Heart left ventricle (tissue), 13 donors: ENCODE results near the gene MTX3.

Source experiments
- POLR2A ChIP-seq, 2 donors: fragments of 450-650 bp; IDR thresholded peaks; one replicate each; pipeline ENCODE4 v1.6.1; 2017; ENCODE audit warnings: antibody characterized with exemption in 2 of 2, mild to moderate bottlenecking in 2 of 2, moderate library complexity in 2 of 2
- TF ChIP-seq, protein P1 (sequence below), 12 donors: fragments of 200-600 bp; sonication (generic) in 4 of 12; IDR thresholded peaks; one replicate each; pipeline versions ENCODE4 v1.5.0 to v1.8.0; 2018 to 2022; ENCODE audit warnings: antibody characterized with exemption in 12 of 12, mild to moderate bottlenecking in 5 of 12
- donor health status: ischemic (EF 13 %, LVEDD 7.1; RV severe dilation, severe dysfunction).
- donor health status: DM: no; HTN: yes; CAD: no.
- donor health status: DM: no; HTN: no; CAD: no.
- donor health status: ischemic (EF 25% LVEDD 6.9; RV normal size, moderate dysfunction).
- donor health status: ischemic (EF 25% LVEDD 5.7; RV mildly dilated, moderate dysfunction).
- donor health status: ischemic (EF 35%, LVEDD 5.7; RV mildly dilated, moderate dysfunction).
- donor health status: nonischemic (EF 11% LVEDD 7.7; RV severe dilation, severe dysfunction).
- donor health status: DM: yes; HTN: yes; CAD: no.
- donor health status: PGD.
- donor health status: ischemic (EF 29% LVEDD 5.4; RV normal size, mild dysfunction).
- donor health status: nonischemic (EF 23%, LVEDD 6.1; RV moderate dilation, normal function).

DNA sequence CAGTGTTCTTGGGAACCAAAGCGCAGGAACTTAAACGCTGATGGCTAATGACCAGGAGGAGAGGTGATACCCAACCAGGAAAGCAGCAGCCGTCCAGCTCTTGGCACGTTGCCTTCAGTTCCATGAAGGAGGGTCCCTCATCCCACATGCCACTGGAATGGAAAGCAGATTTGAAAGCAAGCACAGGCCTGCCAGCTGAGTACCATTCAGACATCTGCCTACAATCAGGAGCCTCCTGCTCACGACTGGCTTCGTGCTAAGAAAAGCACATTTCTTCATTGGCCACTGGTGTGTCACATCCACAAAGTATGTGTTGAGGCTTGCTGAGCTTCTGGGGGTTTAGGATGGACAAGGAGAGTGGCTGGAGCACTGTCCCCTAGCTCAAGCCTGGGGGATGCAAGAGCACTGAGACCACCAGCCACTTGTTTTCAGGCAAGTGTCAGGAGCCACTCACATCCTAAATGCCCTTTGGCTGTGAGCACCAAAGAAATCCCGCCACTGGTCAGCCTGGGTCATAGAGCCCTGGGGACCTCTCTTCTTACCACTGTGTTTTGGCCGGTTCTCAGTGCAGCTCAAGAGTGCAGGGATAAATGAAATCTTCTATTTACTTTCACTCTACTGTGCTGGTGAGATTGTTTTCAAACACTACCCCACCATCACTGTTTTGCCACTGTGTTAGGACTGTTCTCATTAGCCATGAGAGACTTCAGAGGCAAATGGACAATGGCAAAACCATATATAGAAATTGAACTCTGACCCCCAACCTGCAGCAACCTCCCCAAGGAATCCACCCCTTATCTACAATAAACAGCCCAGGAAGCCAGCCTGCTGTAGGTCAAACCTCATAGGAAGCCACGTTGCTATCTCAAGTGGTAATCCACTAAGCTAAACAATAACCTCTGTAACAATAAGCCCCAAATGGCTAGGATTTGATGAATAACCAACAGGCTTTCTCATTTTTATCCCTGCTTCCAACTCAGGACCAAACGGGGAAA, 58.3 kb downstream of the MTX3 start:
- TF ChIP-seq, protein P1, sequence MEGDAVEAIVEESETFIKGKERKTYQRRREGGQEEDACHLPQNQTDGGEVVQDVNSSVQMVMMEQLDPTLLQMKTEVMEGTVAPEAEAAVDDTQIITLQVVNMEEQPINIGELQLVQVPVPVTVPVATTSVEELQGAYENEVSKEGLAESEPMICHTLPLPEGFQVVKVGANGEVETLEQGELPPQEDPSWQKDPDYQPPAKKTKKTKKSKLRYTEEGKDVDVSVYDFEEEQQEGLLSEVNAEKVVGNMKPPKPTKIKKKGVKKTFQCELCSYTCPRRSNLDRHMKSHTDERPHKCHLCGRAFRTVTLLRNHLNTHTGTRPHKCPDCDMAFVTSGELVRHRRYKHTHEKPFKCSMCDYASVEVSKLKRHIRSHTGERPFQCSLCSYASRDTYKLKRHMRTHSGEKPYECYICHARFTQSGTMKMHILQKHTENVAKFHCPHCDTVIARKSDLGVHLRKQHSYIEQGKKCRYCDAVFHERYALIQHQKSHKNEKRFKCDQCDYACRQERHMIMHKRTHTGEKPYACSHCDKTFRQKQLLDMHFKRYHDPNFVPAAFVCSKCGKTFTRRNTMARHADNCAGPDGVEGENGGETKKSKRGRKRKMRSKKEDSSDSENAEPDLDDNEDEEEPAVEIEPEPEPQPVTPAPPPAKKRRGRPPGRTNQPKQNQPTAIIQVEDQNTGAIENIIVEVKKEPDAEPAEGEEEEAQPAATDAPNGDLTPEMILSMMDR (IDR thresholded peaks at IDR 0.05): no peak
- TF ChIP-seq POLR2A (IDR thresholded peaks at IDR 0.05): no peak
